ENCODE results near the gene ZNF226. TPM values are rescaled to one million over a fixed set of nuclear protein-coding genes. Genes with fewer than 3 reads are reported as not detected.

ZNF226 gene
- total and polyA plus RNA-seq, 2 donors (not counting 1 experiment from before 2014, with no cell fraction given): 14.8 to 55.8 TPM

DNA sequence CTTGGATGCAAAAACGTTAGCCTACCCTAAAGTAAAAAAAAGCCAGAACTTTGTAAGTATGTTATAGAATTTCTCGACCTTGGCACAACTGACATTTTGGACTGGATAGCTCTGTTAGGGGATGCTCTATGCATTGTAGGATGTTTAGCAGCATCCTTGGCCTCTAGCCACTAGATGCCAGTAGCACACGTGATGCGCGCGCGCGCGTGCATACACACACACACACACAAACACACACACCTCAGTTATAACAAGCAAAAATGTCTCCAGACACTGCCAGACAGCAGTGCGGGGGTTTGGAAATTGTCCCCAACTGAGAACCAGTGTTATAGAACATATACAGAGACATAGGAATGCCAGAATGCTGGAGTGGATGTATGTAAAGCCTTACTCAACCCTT, 17.2 kb downstream of the ZNF226 start:
- Mint-ChIP-seq H3K27me3 (no peaks in the 10 kb centered on the region), H3K27ac (no peak overlapping the region), H3K4me1 (no peaks in the 10 kb centered on the region), H3K9me3 (ENCODE audit: insufficient read depth) (peaks cover 21% of the 10 kb centered on the region), H3K4me3 (no peak overlapping the region)
- Histone ChIP-seq H3K27me3 (replicated peaks in 1 of 4; ENCODE audit: control extremely low read depth in 1 of 4, control insufficient read depth in 3 of 4, insufficient read depth in 4 of 4, low read length in 3 of 4) (no peaks in the 10 kb centered on the region), H3K4me1 (ENCODE audit: control insufficient read depth in 2 of 2, insufficient read depth in 2 of 2, low read length in 2 of 2) (no peaks in the 10 kb centered on the region), H3K36me3 (replicated peaks in 1 of 2; ENCODE audit: control extremely low read depth in 1 of 2, control insufficient read depth in 1 of 2, extremely low read depth in 1 of 2, insufficient read depth in 2 of 2, low read length in 1 of 2) (no peaks in the 10 kb centered on the region), H3K9me3 (ENCODE audit: control extremely low read depth in 1 of 3, control insufficient read depth in 2 of 3, insufficient read depth in 1 of 3, low read length in 2 of 3) (peaks cover 18 to 49% (median 28%) of the 10 kb centered on the region in 3 donors), H4K20me1 (ENCODE audit: control insufficient read depth, insufficient read depth, low read length, poor library complexity, severe bottlenecking) (no peaks in the 10 kb centered on the region), H2AFZ (ENCODE audit: insufficient read depth, low read depth, low read length, poor library complexity, severe bottlenecking) (no peak overlapping the region), H3K4me2 (replicated peaks; ENCODE audit: low read depth, low read length, poor library complexity, severe bottlenecking) (no peak overlapping the region), H3K27ac (ENCODE audit: low read length in 2 of 2) (no peak overlapping the region), H3K4me3 (ENCODE audit: control extremely low read depth in 1 of 5, extremely low read depth in 1 of 5, insufficient read depth in 1 of 5, low read depth in 2 of 5, low read length in 4 of 5) (no peak overlapping the region), H3K9ac (ENCODE audit: low read length) (no peak overlapping the region), H3K79me2 (ENCODE audit: control insufficient read depth, insufficient read depth, low read length) (no peaks in the 10 kb centered on the region)
- ATAC-seq (ENCODE audit: low read depth) (no peak), DNase-seq (no peak)
- POLR2A ChIA-PET: interaction anchor here (0.5 kb wide), 1 partner anchor 64 kb away, joined by 11 read pairs; no protein-coding TSS in a partner anchor
- intact Hi-C loops (cut with micrococcal nuclease): no loop called here
- no peak for TF ChIP-seq CTCF (IDR thresholded peaks at IDR 0.05)
- WGBS (ENCODE audit: insufficient coverage): 73% methylated on average over 4 of the region's 10 CpGs
- CTCF ChIA-PET: no interaction called here

GRCh38 chr19:44190020-44190419, 25.1 kb downstream of the ZNF226 start:
- Mint-ChIP-seq H3K4me1 (no peaks in the 10 kb centered on the region), H3K27me3 (peaks cover 17% of the 10 kb centered on the region), H3K4me3 (no peak overlapping the region), H3K27ac (no peak overlapping the region), H3K9me3 (ENCODE audit: insufficient read depth) (peaks cover 8% of the 10 kb centered on the region)
- Histone ChIP-seq H3K27me3 (replicated peaks in 1 of 4; ENCODE audit: control extremely low read depth in 1 of 4, control insufficient read depth in 3 of 4, insufficient read depth in 4 of 4, low read length in 3 of 4) (no peaks in the 10 kb centered on the region), H3K9me3 (ENCODE audit: control extremely low read depth in 1 of 3, control insufficient read depth in 2 of 3, insufficient read depth in 1 of 3, low read length in 2 of 3) (peaks cover 5 to 11% (median 5%) of the 10 kb centered on the region in 3 donors), H4K20me1 (ENCODE audit: control insufficient read depth, insufficient read depth, low read length, poor library complexity, severe bottlenecking) (no peaks in the 10 kb centered on the region), H3K4me2 (replicated peaks; ENCODE audit: low read depth, low read length, poor library complexity, severe bottlenecking) (no peak overlapping the region), H3K79me2 (ENCODE audit: control insufficient read depth, insufficient read depth, low read length) (no peaks in the 10 kb centered on the region), H3K36me3 (replicated peaks in 1 of 2; ENCODE audit: control extremely low read depth in 1 of 2, control insufficient read depth in 1 of 2, extremely low read depth in 1 of 2, insufficient read depth in 2 of 2, low read length in 1 of 2) (no peaks in the 10 kb centered on the region), H3K4me1 (ENCODE audit: control insufficient read depth in 2 of 2, insufficient read depth in 2 of 2, low read length in 2 of 2) (no peaks in the 10 kb centered on the region), H3K27ac (ENCODE audit: low read length in 2 of 2) (no peak overlapping the region), H3K4me3 (ENCODE audit: control extremely low read depth in 1 of 5, extremely low read depth in 1 of 5, insufficient read depth in 1 of 5, low read depth in 2 of 5, low read length in 4 of 5) (no peak overlapping the region), H2AFZ (ENCODE audit: insufficient read depth, low read depth, low read length, poor library complexity, severe bottlenecking) (no peak overlapping the region), H3K9ac (ENCODE audit: low read length) (no peak overlapping the region)
- 97% methylated on average over 6 of the region's 6 CpGs for WGBS (ENCODE audit: insufficient coverage)
- no peak for ATAC-seq (ENCODE audit: low read depth)
- intact Hi-C loops (cut with micrococcal nuclease): no loop called here
- TF ChIP-seq EZH2 (IDR thresholded peaks at IDR 0.05; ENCODE audit: borderline replicate concordance, insufficient read depth, low read depth, low read length, poor library complexity, severe bottlenecking) (no peak), CTCF (IDR thresholded peaks at IDR 0.05) (no peak)
- ChIA-PET POLR2A (no interaction called here), CTCF (no interaction called here)
- DNase-seq: no peak
